ENCODE data around the gene CYLC2. TPM values are rescaled to one million over a fixed set of nuclear protein-coding genes. Genes with fewer than 3 reads are reported as not detected.

CYLC2 gene
- total RNA-seq: not detected
- not detected for polyA plus RNA-seq
- long read RNA-seq, donor 1: 0 reads
- long read RNA-seq, donor 2: 0 reads
- long read RNA-seq, donor 3: 0 reads

- H3K27me3 ChIP-seq: no peaks in the 10 kb centered on the region
- no peaks in the 10 kb centered on the region for H3K4me1 ChIP-seq (ENCODE audit: insufficient read depth)
- H3K36me3 ChIP-seq: no peaks in the 10 kb centered on the region
- intact Hi-C loops (cut with DNase I): no loop called here
- H3K9me3 ChIP-seq: no peaks in the 10 kb centered on the region
- DNase-seq: no peak
- H3K4me3 ChIP-seq: no peak within 1 kb of the TSS
- TF ChIP-seq POLR2A (IDR thresholded peaks at IDR 0.05): no peak
- TF ChIP-seq CTCF (IDR thresholded peaks at IDR 0.05): no peak
- TF ChIP-seq EP300 (IDR thresholded peaks at IDR 0.05): no peak
- no peak within 1 kb of the TSS for H3K27ac ChIP-seq
These were observed at the start of gene CYLC2 for GRCh38 chr9:102995033-102995432. CYLC2 (plus strand) TSS chr9:102995333; CDS start chr9:102995381, 48 bp downstream.

GRCh38 chr9:102950346-102950745 lies 44.8 kb upstream of the CYLC2 start:
- no peaks in the 10 kb centered on the region for H3K27me3 ChIP-seq
- intact Hi-C loops (cut with DNase I): no loop called here
- 36 to 52% (median 37%) methylated on average over 2 of the region's 2 CpGs for WGBS, 3 donors
- no peak overlapping the region for H3K4me3 ChIP-seq
- TF ChIP-seq CTCF (IDR thresholded peaks at IDR 0.05) (no peak), POLR2A (IDR thresholded peaks at IDR 0.05) (no peak), EP300 (IDR thresholded peaks at IDR 0.05) (no peak)
- no peaks in the 10 kb centered on the region for H3K9me3 ChIP-seq
- DNase-seq: no peak
- H3K36me3 ChIP-seq: no peaks in the 10 kb centered on the region
- no peaks in the 10 kb centered on the region for H3K4me1 ChIP-seq (ENCODE audit: insufficient read depth)
- H3K27ac ChIP-seq: no peak overlapping the region

- no peaks in the 10 kb centered on the region for H3K9me3 ChIP-seq
- H3K4me1 ChIP-seq (ENCODE audit: insufficient read depth): no peaks in the 10 kb centered on the region
- intact Hi-C loops (cut with DNase I): no loop called here
- TF ChIP-seq CTCF (IDR thresholded peaks at IDR 0.05): no peak
- no peak for TF ChIP-seq EP300 (IDR thresholded peaks at IDR 0.05)
- no peak for TF ChIP-seq POLR2A (IDR thresholded peaks at IDR 0.05)
- 91 to 94% (median 92%) methylated on average over 7 of the region's 7 CpGs for WGBS, 3 donors
- H3K27ac ChIP-seq: no peak overlapping the region
- no peaks in the 10 kb centered on the region for H3K36me3 ChIP-seq
- no peaks in the 10 kb centered on the region for H3K27me3 ChIP-seq
- DNase-seq: no peak
- no peak overlapping the region for H3K4me3 ChIP-seq
These were observed 28.1 kb upstream of the CYLC2 start for GRCh38 chr9:102966999-102967398.

GRCh38 chr9:102967979-102968378 lies 27.2 kb upstream of the CYLC2 start:
- TF ChIP-seq CTCF (IDR thresholded peaks at IDR 0.05): no peak
- TF ChIP-seq EP300 (IDR thresholded peaks at IDR 0.05): no peak
- no peak for TF ChIP-seq POLR2A (IDR thresholded peaks at IDR 0.05)
- Histone ChIP-seq H3K27ac (no peak overlapping the region), H3K36me3 (no peaks in the 10 kb centered on the region), H3K4me3 (no peak overlapping the region), H3K4me1 (ENCODE audit: insufficient read depth) (no peaks in the 10 kb centered on the region), H3K27me3 (no peaks in the 10 kb centered on the region), H3K9me3 (no peaks in the 10 kb centered on the region)
- DNase-seq: no peak
- intact Hi-C loops (cut with DNase I): no loop called here
- WGBS, 3 donors: 70 to 87% (median 73%) methylated on average over 2 of the region's 2 CpGs

Measured in ovary (tissue), 10 donors.